Endodermal cell (in vitro differentiated cells): ENCODE results near the gene PREX1. TPM values are rescaled to one million over a fixed set of nuclear protein-coding genes. Genes with fewer than 3 reads are reported as not detected.

Experiments
- DNase-seq: peaks from one replicate; pipeline ENCODE4 v3.0.0-alpha.2; 2017
- H3K27ac ChIP-seq: 2 replicates; pipeline ENCODE4 v1.5.1; 2013; ENCODE audit warnings: mild to moderate bottlenecking, low read depth, low read length, moderate library complexity
- H3K27me3 ChIP-seq: 2 replicates; pipeline ENCODE4 v1.6.1; 2013; ENCODE audit warnings: mild to moderate bottlenecking, low read length, moderate library complexity; ENCODE audit not compliant: insufficient read depth, control insufficient read depth, poor library complexity, severe bottlenecking
- H3K36me3 ChIP-seq: 2 replicates; pipeline ENCODE4 v1.7.0; 2013; ENCODE audit warnings: mild to moderate bottlenecking, low read length, moderate library complexity; ENCODE audit not compliant: control insufficient read depth, insufficient read depth
- H3K4me1 ChIP-seq: one replicate; pipeline ENCODE4 v1.7.0; 2013; ENCODE audit warnings: low read length; ENCODE audit not compliant: control insufficient read depth, insufficient read depth
- H3K4me3 ChIP-seq: 2 replicates; pipeline ENCODE4 v1.5.1; 2013; ENCODE audit warnings: mild to moderate bottlenecking, low read length, moderate library complexity
- H3K9ac ChIP-seq: 2 replicates; pipeline ENCODE4 v1.6.1; 2013; ENCODE audit warnings: mild to moderate bottlenecking, low read length, moderate library complexity; ENCODE audit not compliant: poor library complexity, severe bottlenecking; ENCODE audit errors: extremely low read depth
- H3K9me3 ChIP-seq: 2 replicates; pipeline ENCODE4 v1.6.1; 2013; ENCODE audit warnings: mild to moderate bottlenecking, low read length, moderate library complexity; ENCODE audit not compliant: control insufficient read depth
- H3K27ac Mint-ChIP-seq: 2 replicates; pipeline ENCODE4 v1.8.0; 2020; ENCODE audit warnings: mixed read lengths
- H3K27me3 Mint-ChIP-seq: 2 replicates; pipeline ENCODE4 v1.8.0; 2021; ENCODE audit warnings: mild to moderate bottlenecking, mixed read lengths; ENCODE audit not compliant: insufficient read depth
- H3K36me3 Mint-ChIP-seq: 2 replicates; pipeline ENCODE4 v1.8.0; 2020; ENCODE audit warnings: low read depth, mixed read lengths
- H3K4me1 Mint-ChIP-seq: 2 replicates; pipeline ENCODE4 v1.8.0; 2020; ENCODE audit warnings: mixed read lengths
- H3K4me3 Mint-ChIP-seq: 2 replicates; pipeline ENCODE4 v1.8.0; 2020; ENCODE audit warnings: mild to moderate bottlenecking, moderate library complexity, mixed read lengths
- H3K9me3 Mint-ChIP-seq: 2 replicates; pipeline ENCODE4 v1.8.0; 2020; ENCODE audit warnings: mild to moderate bottlenecking, mixed read lengths
- WGBS, 2 experiments: methylation state at CpG; one replicate each; pipeline versions ENCODE4 v1.1.5 to v1.1.7; 2013; ENCODE audit warnings: missing lambda C conversion rate in 2 of 2, mixed read lengths in 1 of 2; ENCODE audit not compliant: insufficient coverage in 1 of 2, insufficient read length in 1 of 2; 5-methylcytosine and 5-hydroxymethylcytosine counted together
- total RNA-seq, 2 donors: library from RNA; stranded (reverse); fragmentation: NEBNext Ultra II Directional in 1 of 2; extraction: Animal tissue kit (Norgen Biotek cat#: 25700) in 1 of 2; gene quantifications; 2 replicates in 1 of 2; 3 replicates in 1 of 2; pipeline ENCODE4 v1.2.1, GENCODE V29; 2021
- TF ChIP-seq, protein P1 (sequence below): fragments of 200-600 bp; sonication (generic); conservative IDR thresholded peaks from 2 replicates; pipeline ENCODE4 v1.5.0; 2021; ENCODE audit warnings: antibody characterized with exemption, mild to moderate bottlenecking

Gene PREX1
- total RNA-seq, 2 donors from 2014 or later, result 65.3 to 70.5 TPM

DNA sequence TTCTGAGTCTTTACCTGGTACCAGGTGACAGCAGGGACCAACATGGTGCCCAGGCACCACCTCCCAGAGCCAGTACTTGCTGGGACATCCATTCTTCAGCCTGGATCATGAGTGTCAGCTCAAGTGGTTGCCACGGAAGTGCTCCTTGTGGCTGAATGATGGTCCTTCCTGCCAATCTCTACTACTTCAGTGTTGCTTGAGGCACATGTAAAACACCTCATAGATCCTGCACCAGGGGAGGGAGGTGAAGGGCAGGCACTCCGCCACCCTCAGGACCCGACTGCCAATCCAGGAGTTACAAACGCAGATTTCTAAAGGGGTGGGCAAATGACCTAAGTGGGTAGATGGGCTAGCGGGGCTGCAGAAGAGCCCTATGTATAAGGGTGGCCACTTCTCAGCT lies 226.0 kb downstream of the PREX1 start:
- no peak overlapping the region for H3K4me3 Mint-ChIP-seq
- no peak for DNase-seq
- H3K9me3 Mint-ChIP-seq, result no peaks in the 10 kb centered on the region
- no peaks in the 10 kb centered on the region for H3K27me3 ChIP-seq
- no peak overlapping the region for H3K27ac ChIP-seq
- 89% methylated on average over 4 to 5 of the region's 5 CpGs for WGBS, 2 experiments
- H3K9me3 ChIP-seq, result no peaks in the 10 kb centered on the region
- H3K9ac ChIP-seq, result no peak overlapping the region
- H3K36me3 ChIP-seq, result no peaks in the 10 kb centered on the region
- H3K4me1 Mint-ChIP-seq, result no peaks in the 10 kb centered on the region
- H3K27ac Mint-ChIP-seq, result no peak overlapping the region
- no peak overlapping the region for H3K4me3 ChIP-seq
- TF ChIP-seq, protein P1, sequence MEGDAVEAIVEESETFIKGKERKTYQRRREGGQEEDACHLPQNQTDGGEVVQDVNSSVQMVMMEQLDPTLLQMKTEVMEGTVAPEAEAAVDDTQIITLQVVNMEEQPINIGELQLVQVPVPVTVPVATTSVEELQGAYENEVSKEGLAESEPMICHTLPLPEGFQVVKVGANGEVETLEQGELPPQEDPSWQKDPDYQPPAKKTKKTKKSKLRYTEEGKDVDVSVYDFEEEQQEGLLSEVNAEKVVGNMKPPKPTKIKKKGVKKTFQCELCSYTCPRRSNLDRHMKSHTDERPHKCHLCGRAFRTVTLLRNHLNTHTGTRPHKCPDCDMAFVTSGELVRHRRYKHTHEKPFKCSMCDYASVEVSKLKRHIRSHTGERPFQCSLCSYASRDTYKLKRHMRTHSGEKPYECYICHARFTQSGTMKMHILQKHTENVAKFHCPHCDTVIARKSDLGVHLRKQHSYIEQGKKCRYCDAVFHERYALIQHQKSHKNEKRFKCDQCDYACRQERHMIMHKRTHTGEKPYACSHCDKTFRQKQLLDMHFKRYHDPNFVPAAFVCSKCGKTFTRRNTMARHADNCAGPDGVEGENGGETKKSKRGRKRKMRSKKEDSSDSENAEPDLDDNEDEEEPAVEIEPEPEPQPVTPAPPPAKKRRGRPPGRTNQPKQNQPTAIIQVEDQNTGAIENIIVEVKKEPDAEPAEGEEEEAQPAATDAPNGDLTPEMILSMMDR, result no peak
- H3K36me3 Mint-ChIP-seq, result no peaks in the 10 kb centered on the region
- H3K27me3 Mint-ChIP-seq, result peaks cover 3% of the 10 kb centered on the region
- no peaks in the 10 kb centered on the region for H3K4me1 ChIP-seq

DNA sequence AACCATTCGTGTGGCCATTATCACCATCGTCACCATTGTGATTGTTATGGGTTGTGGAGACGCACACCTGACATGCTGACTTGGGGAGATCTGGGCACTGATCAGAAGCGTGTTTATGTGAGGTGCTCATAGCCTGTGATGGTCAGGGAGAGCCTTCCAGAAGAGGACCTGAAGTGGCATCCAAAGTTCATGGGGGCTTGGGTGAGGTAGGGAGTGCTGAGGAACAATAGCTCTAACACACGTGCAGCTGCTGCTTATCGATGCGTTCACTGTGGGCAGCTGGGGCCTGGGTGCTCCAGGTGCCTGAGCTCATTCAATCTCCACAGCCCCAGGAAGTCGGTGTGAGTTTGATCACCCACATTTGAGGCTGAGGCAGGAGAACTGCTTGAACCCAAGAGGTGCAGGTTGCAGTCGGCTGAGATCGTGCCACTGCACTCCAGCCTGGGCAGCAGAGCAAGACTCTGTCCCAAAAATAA lies 227.3 kb downstream of the PREX1 start:
- Histone ChIP-seq H3K9ac (no peak overlapping the region), H3K27ac (no peak overlapping the region), H3K4me1 (no peaks in the 10 kb centered on the region), H3K36me3 (no peaks in the 10 kb centered on the region), H3K9me3 (no peaks in the 10 kb centered on the region), H3K27me3 (no peaks in the 10 kb centered on the region), H3K4me3 (no peak overlapping the region)
- Mint-ChIP-seq H3K36me3 (no peaks in the 10 kb centered on the region), H3K9me3 (no peaks in the 10 kb centered on the region), H3K27ac (no peak overlapping the region), H3K4me3 (no peak overlapping the region), H3K4me1 (no peaks in the 10 kb centered on the region), H3K27me3 (peaks cover 3% of the 10 kb centered on the region)
- DNase-seq, result no peak
- TF ChIP-seq, protein P1, result no peak
- WGBS, 2 experiments, result 94 to 95% methylated on average over 10 of the region's 10 CpGs

DNA sequence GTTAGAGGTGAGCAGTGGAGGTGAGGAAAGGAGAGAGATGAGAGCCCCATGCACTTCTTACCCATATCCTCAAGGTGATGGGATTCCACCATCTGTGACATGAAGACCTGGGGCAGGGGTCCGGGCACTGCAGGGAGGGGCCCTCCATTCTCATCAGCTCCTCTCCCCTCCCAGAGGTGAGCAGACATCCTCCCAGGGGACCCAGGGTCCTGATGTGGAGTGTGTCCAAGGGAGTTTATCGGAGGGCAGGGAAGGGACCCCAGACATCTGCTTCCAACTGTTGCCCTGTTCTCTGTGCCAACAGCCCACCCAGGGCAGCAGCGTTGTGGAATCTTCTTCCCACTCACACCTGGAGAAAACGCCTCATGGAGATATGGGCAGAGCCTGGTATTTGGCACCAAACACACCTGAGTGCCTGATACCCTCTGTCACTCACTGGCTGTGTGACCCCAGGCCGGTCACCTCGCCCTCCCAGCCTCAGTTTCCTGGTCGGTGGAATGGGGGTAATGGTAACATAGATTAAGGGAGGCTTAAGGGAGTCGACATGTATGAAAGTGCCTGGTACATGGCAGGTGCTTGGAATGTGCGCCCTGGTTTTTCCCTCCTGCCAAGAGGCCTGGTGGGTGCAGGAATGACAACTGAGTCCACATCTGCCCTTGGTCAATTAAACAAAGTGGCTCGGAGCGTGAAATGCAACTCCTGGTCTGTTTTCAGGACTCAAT lies 227.9 kb downstream of the PREX1 start:
- H3K27ac ChIP-seq, result no peak overlapping the region
- TF ChIP-seq, protein P1, result no peak
- Mint-ChIP-seq H3K27ac (no peak overlapping the region), H3K36me3 (no peaks in the 10 kb centered on the region), H3K9me3 (no peaks in the 10 kb centered on the region), H3K4me1 (no peaks in the 10 kb centered on the region), H3K4me3 (no peak overlapping the region), H3K27me3 (peaks cover 3% of the 10 kb centered on the region)
- DNase-seq, result no peak
- 87 to 93% methylated on average over 7 to 11 of the region's 11 CpGs for WGBS, 2 experiments
- no peak overlapping the region for H3K4me3 ChIP-seq
- H3K4me1 ChIP-seq, result no peaks in the 10 kb centered on the region
- no peaks in the 10 kb centered on the region for H3K27me3 ChIP-seq
- H3K36me3 ChIP-seq, result no peaks in the 10 kb centered on the region
- no peaks in the 10 kb centered on the region for H3K9me3 ChIP-seq
- H3K9ac ChIP-seq, result no peak overlapping the region
